ENCODE results near the gene SEC11C. TPM values are rescaled to one million over a fixed set of nuclear protein-coding genes. Genes with fewer than 3 reads are reported as not detected.
"Not testable (repeated sequence)": the region's sequence is repeated elsewhere in the genome, so short reads cannot be mapped to it uniquely, and the experiment has no call there.

SEC11C gene
- total RNA-seq, 4 donors from 2014 or later, result 20.5 to 26.4 (median 22.2) TPM

DNA sequence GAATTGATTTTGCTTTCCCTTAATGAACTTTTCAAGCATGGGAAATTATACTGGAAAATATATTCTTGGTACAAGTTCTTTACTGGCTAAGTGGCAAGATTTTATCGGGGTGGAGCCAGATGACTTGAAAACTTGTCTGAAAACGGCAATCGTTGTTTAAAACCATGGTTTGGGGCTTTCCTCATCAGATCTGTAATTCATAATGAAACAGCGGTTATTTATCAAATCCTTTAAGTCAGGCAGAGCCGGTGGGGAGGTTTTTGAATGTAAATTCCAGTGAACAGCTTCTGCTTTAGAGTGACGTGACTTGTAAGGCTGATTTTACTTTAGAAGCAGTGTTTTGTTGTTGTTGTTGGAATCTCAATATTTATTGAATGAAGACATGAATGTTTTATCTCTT is 2.6 kb downstream of the SEC11C start:
- no peak for DNase-seq (ENCODE audit: extremely low spot score)
- Histone ChIP-seq H3K27me3 (no peaks in the 10 kb centered on the region), H3K27ac (replicated peaks in 1 of 4) (no peak overlapping the region), H3K9me3 (no peaks in the 10 kb centered on the region), H3K4me1 (peaks cover 12 to 20% (median 15%) of the 10 kb centered on the region in 4 donors), H3K36me3 (no peaks in the 10 kb centered on the region), H3K4me3 (no peak overlapping the region)
- TF ChIP-seq, protein P1, sequence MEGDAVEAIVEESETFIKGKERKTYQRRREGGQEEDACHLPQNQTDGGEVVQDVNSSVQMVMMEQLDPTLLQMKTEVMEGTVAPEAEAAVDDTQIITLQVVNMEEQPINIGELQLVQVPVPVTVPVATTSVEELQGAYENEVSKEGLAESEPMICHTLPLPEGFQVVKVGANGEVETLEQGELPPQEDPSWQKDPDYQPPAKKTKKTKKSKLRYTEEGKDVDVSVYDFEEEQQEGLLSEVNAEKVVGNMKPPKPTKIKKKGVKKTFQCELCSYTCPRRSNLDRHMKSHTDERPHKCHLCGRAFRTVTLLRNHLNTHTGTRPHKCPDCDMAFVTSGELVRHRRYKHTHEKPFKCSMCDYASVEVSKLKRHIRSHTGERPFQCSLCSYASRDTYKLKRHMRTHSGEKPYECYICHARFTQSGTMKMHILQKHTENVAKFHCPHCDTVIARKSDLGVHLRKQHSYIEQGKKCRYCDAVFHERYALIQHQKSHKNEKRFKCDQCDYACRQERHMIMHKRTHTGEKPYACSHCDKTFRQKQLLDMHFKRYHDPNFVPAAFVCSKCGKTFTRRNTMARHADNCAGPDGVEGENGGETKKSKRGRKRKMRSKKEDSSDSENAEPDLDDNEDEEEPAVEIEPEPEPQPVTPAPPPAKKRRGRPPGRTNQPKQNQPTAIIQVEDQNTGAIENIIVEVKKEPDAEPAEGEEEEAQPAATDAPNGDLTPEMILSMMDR (IDR thresholded peaks at IDR 0.05), result no peak
- no peak for TF ChIP-seq POLR2A (IDR thresholded peaks at IDR 0.05; ENCODE audit: low read depth)
- TF ChIP-seq POLR2AphosphoS5 (IDR thresholded peaks at IDR 0.05), result no peak
- TF ChIP-seq EP300 (IDR thresholded peaks at IDR 0.05), result no peak
- intact Hi-C loops (cut with DNase I), result no loop called here
- 85% methylated on average over 6 of the region's 6 CpGs for WGBS

DNA sequence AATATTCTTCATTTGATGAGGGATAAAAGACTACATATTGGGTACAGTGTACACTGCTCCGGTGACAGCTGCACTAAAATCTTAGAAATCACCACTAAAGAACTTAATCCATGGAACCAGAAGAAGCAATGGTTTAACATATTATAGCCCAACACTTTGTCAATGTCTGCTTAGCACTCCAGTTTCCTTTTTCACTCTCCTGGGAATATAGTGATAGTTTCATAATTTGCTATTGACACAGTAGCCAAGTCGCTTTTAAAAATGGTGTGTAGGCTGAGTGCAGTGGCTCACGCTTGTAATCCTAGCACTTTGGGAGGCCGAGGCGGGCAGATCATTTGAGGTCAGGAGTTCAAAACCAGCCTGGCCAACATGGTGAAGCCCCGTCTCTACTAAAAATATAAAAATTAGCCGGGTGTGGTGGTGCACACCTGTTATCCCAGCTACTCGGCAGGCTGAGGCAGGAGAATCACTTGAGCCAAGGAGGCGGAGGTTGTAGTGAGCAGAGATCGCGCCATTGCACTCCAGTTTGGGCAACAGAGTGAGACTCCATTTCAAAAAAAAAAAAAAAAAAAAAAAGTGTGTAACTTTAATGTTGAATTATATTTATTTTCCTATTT is 3.2 kb downstream of the SEC11C start:
- H3K4me3 ChIP-seq; DNase-seq (ENCODE audit: extremely low spot score); H3K27ac ChIP-seq (replicated peaks in 1 of 4); H3K27me3 ChIP-seq; H3K36me3 ChIP-seq; intact Hi-C loops (cut with DNase I); H3K9me3 ChIP-seq: not testable (repeated sequence)
- peaks cover 12 to 20% (median 15%) of the 10 kb centered on the region in 4 donors for H3K4me1 ChIP-seq
- WGBS, result 91% methylated on average over 11 of the region's 11 CpGs

DNA sequence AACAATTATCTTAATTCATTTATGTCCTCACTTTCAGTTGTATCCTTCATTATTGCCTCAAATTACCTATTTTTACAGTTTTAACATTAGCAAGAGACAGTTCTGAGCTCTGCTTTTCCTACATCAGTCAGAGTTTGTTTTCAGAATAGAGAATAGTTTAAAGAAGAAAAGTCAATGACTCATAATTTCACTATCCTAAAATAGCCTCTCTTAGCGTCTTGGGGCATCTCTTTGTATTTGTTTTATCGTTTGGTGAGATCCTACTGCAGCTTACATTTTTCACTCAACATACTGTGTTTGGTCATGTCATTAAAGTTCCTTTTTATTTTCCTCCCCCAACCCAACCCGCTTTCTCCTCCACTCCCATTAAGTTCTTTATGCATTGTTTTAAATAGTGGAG is 3.8 kb downstream of the SEC11C start:
- TF ChIP-seq EP300 (IDR thresholded peaks at IDR 0.05), result no peak
- TF ChIP-seq POLR2AphosphoS5 (IDR thresholded peaks at IDR 0.05), result no peak
- TF ChIP-seq POLR2A (IDR thresholded peaks at IDR 0.05; ENCODE audit: low read depth), result no peak
- TF ChIP-seq, protein P1 (IDR thresholded peaks at IDR 0.05), result no peak
- WGBS, result 36% methylated on average over 3 of the region's 3 CpGs
- intact Hi-C loops (cut with DNase I), result no loop called here

DNA sequence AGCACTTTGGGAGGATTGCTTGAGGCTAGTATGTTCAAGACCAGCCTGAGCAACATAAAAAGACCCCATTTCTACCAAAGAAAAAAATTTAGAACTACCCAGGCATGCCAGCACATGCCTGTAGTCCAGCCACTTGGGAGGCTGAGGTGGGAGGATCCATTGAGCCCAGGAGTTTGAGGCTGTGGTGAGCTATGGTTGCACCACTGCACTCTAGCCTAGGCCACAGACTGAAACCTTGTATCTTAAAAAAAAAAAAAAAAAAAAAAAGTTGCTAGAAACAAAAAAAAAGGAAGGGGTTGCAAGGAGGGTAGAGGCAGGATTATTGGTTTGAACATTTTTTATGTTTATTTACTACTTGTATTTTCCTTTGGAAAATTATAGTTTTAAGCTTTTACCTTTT is 4.8 kb downstream of the SEC11C start:
- Histone ChIP-seq H3K27ac (replicated peaks in 1 of 4) (no peak overlapping the region), H3K9me3 (no peaks in the 10 kb centered on the region), H3K4me1 (peaks cover 12 to 16% (median 14%) of the 10 kb centered on the region in 4 donors), H3K36me3 (peaks cover 0 to 2% (median under 1%) of the 10 kb centered on the region in 4 donors), H3K4me3 (no peak overlapping the region), H3K27me3 (no peaks in the 10 kb centered on the region)
- intact Hi-C loops (cut with DNase I), result no loop called here
- TF ChIP-seq POLR2A (IDR thresholded peaks at IDR 0.05; ENCODE audit: low read depth), result no peak
- DNase-seq (ENCODE audit: extremely low spot score), result no peak

More for the DNA sequence above, 3.8 kb downstream of the SEC11C start:
- Histone ChIP-seq H3K36me3 (no peaks in the 10 kb centered on the region), H3K4me3 (no peak overlapping the region), H3K27me3 (no peaks in the 10 kb centered on the region), H3K27ac (replicated peaks in 1 of 4) (no peak overlapping the region), H3K9me3 (no peaks in the 10 kb centered on the region), H3K4me1 (peaks cover 12 to 20% (median 15%) of the 10 kb centered on the region in 4 donors)
- no peak for DNase-seq (ENCODE audit: extremely low spot score)

DNA sequence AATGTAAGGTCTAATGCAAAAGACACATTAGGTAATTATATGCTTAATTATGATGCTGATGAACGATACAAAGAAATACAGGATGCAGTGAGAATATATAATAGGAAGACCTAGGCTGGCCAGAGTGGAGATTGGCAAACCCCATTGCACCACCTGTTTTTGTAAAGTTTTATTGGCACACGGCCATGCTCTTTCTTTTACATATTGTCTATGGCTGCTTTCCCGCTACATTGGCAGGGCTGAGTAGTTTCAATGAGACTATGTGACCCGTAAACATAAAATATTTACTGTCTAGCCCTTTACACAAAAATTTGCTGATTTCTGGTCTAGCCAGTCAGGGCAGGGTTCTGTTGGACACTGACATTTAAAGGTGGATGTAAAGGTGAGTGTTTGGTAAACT is 5.4 kb downstream of the SEC11C start:
- Histone ChIP-seq H3K4me1 (peaks cover 11 to 16% (median 14%) of the 10 kb centered on the region in 4 donors), H3K9me3 (no peaks in the 10 kb centered on the region), H3K27ac (replicated peaks in 1 of 4) (no peak overlapping the region), H3K36me3 (peaks cover under 1 to 7% (median 4%) of the 10 kb centered on the region in 4 donors), H3K27me3 (no peaks in the 10 kb centered on the region), H3K4me3 (no peak overlapping the region)
- 87% methylated on average over 4 of the region's 4 CpGs for WGBS
- intact Hi-C loops (cut with DNase I), result no loop called here
- no peak for DNase-seq (ENCODE audit: extremely low spot score)
- TF ChIP-seq EP300 (IDR thresholded peaks at IDR 0.05), result no peak
- no peak for TF ChIP-seq POLR2A (IDR thresholded peaks at IDR 0.05; ENCODE audit: low read depth)
- TF ChIP-seq, protein P1 (IDR thresholded peaks at IDR 0.05), result no peak
- TF ChIP-seq POLR2AphosphoS5 (IDR thresholded peaks at IDR 0.05), result no peak

DNA sequence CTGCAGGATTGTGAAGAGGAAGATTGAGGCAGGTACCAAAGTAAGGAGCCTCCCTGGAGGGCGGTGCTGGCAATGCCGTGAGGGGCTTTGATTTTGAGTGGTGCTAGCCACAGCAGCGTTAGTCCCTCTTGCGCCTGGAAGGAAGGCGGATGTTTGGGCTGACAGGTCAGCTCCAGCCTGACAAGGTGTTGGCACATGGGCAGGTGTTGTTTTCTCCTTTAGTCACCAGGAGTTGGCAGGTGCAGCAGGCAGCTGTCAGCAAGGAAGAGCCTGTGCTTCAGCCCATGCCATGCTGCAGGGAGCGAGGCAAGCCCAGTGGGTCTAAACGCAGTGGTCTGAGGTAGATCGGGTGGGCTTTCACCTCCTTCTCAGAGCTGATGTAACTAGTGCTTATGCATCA is 8.5 kb downstream of the SEC11C start:
- intact Hi-C loops (cut with DNase I), result no loop called here
- H3K36me3 ChIP-seq, result peaks cover 8 to 37% (median 27%) of the 10 kb centered on the region in 4 donors
- H3K4me3 ChIP-seq, result no peak overlapping the region
- no peaks in the 10 kb centered on the region for H3K27me3 ChIP-seq
- H3K27ac ChIP-seq (replicated peaks in 1 of 4), result no peak overlapping the region
- no peaks in the 10 kb centered on the region for H3K9me3 ChIP-seq
- 90% methylated on average over 8 of the region's 8 CpGs for WGBS
- H3K4me1 ChIP-seq, result peaks cover 0 to 6% (median 0%) of the 10 kb centered on the region in 4 donors
- no peak for DNase-seq (ENCODE audit: extremely low spot score)
- TF ChIP-seq, protein P1 (IDR thresholded peaks at IDR 0.05), result no peak
- TF ChIP-seq POLR2AphosphoS5 (IDR thresholded peaks at IDR 0.05), result no peak
- TF ChIP-seq EP300 (IDR thresholded peaks at IDR 0.05), result no peak
- TF ChIP-seq POLR2A (IDR thresholded peaks at IDR 0.05; ENCODE audit: low read depth), result no peak
